Neural cell (in vitro differentiated cells): ENCODE results near the gene HTR1E. TPM values are rescaled to one million over a fixed set of nuclear protein-coding genes. Genes with fewer than 3 reads are reported as not detected.

ENCODE experiments used
- H2AFZ ChIP-seq: fragments of 200-600, 300-800 bp; sonication (generic), shearing (Covaris generic); 2 replicates; pipeline ENCODE4 v1.6.0; 2014; ENCODE audit warnings: low read depth, mild to moderate bottlenecking, antibody characterized with exemption, low read length, moderate library complexity
- H3F3A ChIP-seq: fragments of 200-600 bp; shearing (Covaris generic); 2 replicates; pipeline ENCODE4 v1.6.1; 2016; ENCODE audit warnings: mild to moderate bottlenecking, moderate library complexity, mixed read lengths, antibody characterized with exemption, low read length; ENCODE audit not compliant: insufficient read depth, poor library complexity, severe bottlenecking
- H3K27ac ChIP-seq: fragments of 200-600, 300-800 bp; sonication (generic), shearing (Covaris generic); 2 replicates; pipeline ENCODE4 v1.5.1; 2014; ENCODE audit warnings: mild to moderate bottlenecking, low read length, moderate library complexity
- H3K27me3 ChIP-seq: fragments of 300-800, 200-600 bp; sonication (generic), shearing (Covaris generic); 2 replicates; pipeline ENCODE4 v1.6.0; 2014; ENCODE audit warnings: mild to moderate bottlenecking, low read depth, low read length, moderate library complexity; ENCODE audit not compliant: insufficient read depth
- H3K36me3 ChIP-seq: fragments of 300-800, 200-600 bp; sonication (generic), shearing (Covaris generic); 2 replicates; pipeline ENCODE4 v1.5.1; 2014; ENCODE audit warnings: mild to moderate bottlenecking, antibody characterized with exemption, low read length, moderate library complexity; ENCODE audit not compliant: insufficient read depth
- H3K4me2 ChIP-seq: fragments of 300-800, 200-600 bp; sonication (generic), shearing (Covaris generic); 2 replicates; pipeline ENCODE4 v1.6.0; 2014; ENCODE audit warnings: mild to moderate bottlenecking, low read length
- H3K4me3 ChIP-seq: fragments of 300-800, 200-600 bp; sonication (generic), shearing (Covaris generic); 2 replicates; pipeline ENCODE4 v1.5.1; 2014; ENCODE audit warnings: mild to moderate bottlenecking, low read length, moderate library complexity
- H3K79me2 ChIP-seq: fragments of 200-600 bp; shearing (Covaris generic); replicated peaks from 2 replicates; pipeline ENCODE4 v1.6.0; 2014; ENCODE audit warnings: mild to moderate bottlenecking, low read length, moderate library complexity; ENCODE audit not compliant: insufficient read depth
- H3K9ac ChIP-seq: fragments of 300-800, 200-600 bp; sonication (generic), shearing (Covaris generic); 2 replicates; pipeline ENCODE4 v1.6.1; 2016; ENCODE audit warnings: mild to moderate bottlenecking, low read length, mixed read lengths
- H3K9me2 ChIP-seq: fragments of 200-600 bp; shearing (Covaris generic); 2 replicates; pipeline ENCODE4 v1.6.1; 2016; ENCODE audit warnings: mild to moderate bottlenecking, low read length, mixed read lengths; ENCODE audit not compliant: insufficient read depth
- H3K9me3 ChIP-seq: fragments of 200-600, 300-800 bp; sonication (generic), shearing (Covaris generic); 2 replicates; pipeline ENCODE4 v1.6.1; 2016; ENCODE audit warnings: mild to moderate bottlenecking, mixed run types, low read length, moderate library complexity, mixed read lengths
- H4K20me1 ChIP-seq: fragments of 200-600 bp; shearing (Covaris generic); 2 replicates; pipeline ENCODE4 v1.6.1; 2016; ENCODE audit warnings: mild to moderate bottlenecking, mixed run types; ENCODE audit not compliant: insufficient read depth
- CTCF ChIP-seq: fragments of 450-650 bp; IDR thresholded peaks from 2 replicates; pipeline ENCODE4 v1.5.1; 2014; ENCODE audit warnings: antibody characterized with exemption, mild to moderate bottlenecking, moderate library complexity; ENCODE audit not compliant: poor library complexity, severe bottlenecking
- EP300 ChIP-seq: fragments of 450-650 bp; conservative IDR thresholded peaks from 2 replicates; pipeline ENCODE4 v1.6.1; 2014; ENCODE audit warnings: antibody characterized with exemption, mild to moderate bottlenecking, moderate library complexity; ENCODE audit not compliant: poor library complexity, severe bottlenecking
- EZH2 ChIP-seq: fragments of 200-600, 300-800 bp; shearing (Covaris generic), sonication (generic); IDR thresholded peaks from 2 replicates; pipeline ENCODE4 v1.6.1; 2014; ENCODE audit warnings: antibody characterized with exemption, low read length, borderline replicate concordance, mild to moderate bottlenecking; ENCODE audit not compliant: insufficient read depth, poor library complexity, severe bottlenecking
- MXI1 ChIP-seq: fragments of 450-650 bp; conservative IDR thresholded peaks from 2 replicates; pipeline ENCODE4 v1.6.1; 2014; ENCODE audit warnings: antibody characterized with exemption, mild to moderate bottlenecking; ENCODE audit not compliant: poor library complexity, severe bottlenecking
- POLR2AphosphoS5 ChIP-seq: IDR thresholded peaks from 2 replicates; pipeline ENCODE4 v1.6.1; 2012
- RAD21 ChIP-seq: fragments of 450-650 bp; conservative IDR thresholded peaks from 2 replicates; pipeline ENCODE4 v1.6.1; 2014; ENCODE audit warnings: antibody characterized with exemption, mild to moderate bottlenecking, moderate library complexity
- REST ChIP-seq: IDR thresholded peaks from 2 replicates; pipeline ENCODE4 v1.6.1; 2012; ENCODE audit warnings: borderline replicate concordance
- SMC3 ChIP-seq: fragments of 450-650 bp; conservative IDR thresholded peaks from 2 replicates; pipeline ENCODE4 v1.6.1; 2014; ENCODE audit warnings: antibody characterized with exemption, mild to moderate bottlenecking, moderate library complexity; ENCODE audit not compliant: poor library complexity
- TAF1 ChIP-seq: IDR thresholded peaks from 2 replicates; pipeline ENCODE4 v1.6.1; 2012; ENCODE audit warnings: low read depth
- polyA plus RNA-seq: library from polyadenylated mRNA; depleted of rRNA; stranded (reverse); fragments of >200 nt; gene quantifications from 2 replicates; pipeline ENCODE4 v1.2.3, GENCODE V29; 2014

Gene HTR1E
- polyA plus RNA-seq, 1 donor from 2014 or later = 0.25 TPM

GRCh38 chr6:87045521-87046075 lies 108.3 kb downstream of the HTR1E start:
- TF ChIP-seq EZH2 (no peak), REST (no peak), CTCF (no peak), POLR2AphosphoS5 (no peak), RAD21 (no peak), MXI1 (no peak), EP300 (no peak), TAF1 (no peak), SMC3 (no peak)
- Histone ChIP-seq H2AFZ (no peak overlapping the region), H3K4me2 (no peak overlapping the region), H3F3A (no peaks in the 10 kb centered on the region), H3K9me3 (no peaks in the 10 kb centered on the region), H3K27me3 (no peaks in the 10 kb centered on the region), H3K9me2 (no peaks in the 10 kb centered on the region), H3K4me3 (no peak overlapping the region), H3K79me2 (no peaks in the 10 kb centered on the region), H3K36me3 (no peaks in the 10 kb centered on the region), H3K9ac (no peak overlapping the region), H3K27ac (no peak overlapping the region), H4K20me1 (no peaks in the 10 kb centered on the region)

GRCh38 chr6:87049779-87050178 lies 112.5 kb downstream of the HTR1E start:
- H3K27me3 ChIP-seq = no peaks in the 10 kb centered on the region
- no peaks in the 10 kb centered on the region for H3K36me3 ChIP-seq
- no peak overlapping the region for H2AFZ ChIP-seq
- no peaks in the 10 kb centered on the region for H3K9me3 ChIP-seq
- no peaks in the 10 kb centered on the region for H3K79me2 ChIP-seq
- no peak for TF ChIP-seq TAF1
- TF ChIP-seq EP300 = no peak
- no peak for TF ChIP-seq RAD21
- TF ChIP-seq EZH2 = no peak
- TF ChIP-seq SMC3 = no peak
- TF ChIP-seq REST = no peak
- no peak overlapping the region for H3K4me3 ChIP-seq
- H3K27ac ChIP-seq = no peak overlapping the region
- no peak overlapping the region for H3K9ac ChIP-seq
- H3K9me2 ChIP-seq = no peaks in the 10 kb centered on the region
- no peaks in the 10 kb centered on the region for H4K20me1 ChIP-seq
- H3K4me2 ChIP-seq = no peak overlapping the region
- no peaks in the 10 kb centered on the region for H3F3A ChIP-seq
